ENCODE data around the gene CAMK1D. TPM values are rescaled to one million over a fixed set of nuclear protein-coding genes. Genes with fewer than 3 reads are reported as not detected.

CAMK1D gene
- total and polyA plus RNA-seq, 2 of the 8 experiments (the other 6 are each of a cell fraction or from before 2014, with no cell fraction given), result 3.5 to 10.6 TPM

- Histone ChIP-seq H3K4me3 (ENCODE audit: extremely low read depth in 1 of 4, insufficient read depth in 2 of 4, low read depth in 3 of 4, low read length in 4 of 4) (no peak overlapping the region), H3K18ac (ENCODE audit: extremely low read depth, low read length) (no peak overlapping the region), H3K27ac (ENCODE audit: low read depth, low read length) (no peak overlapping the region), H3K56ac (replicated peaks; ENCODE audit: insufficient read length, low read depth, low read length) (no peak overlapping the region), H4K20me1 (replicated peaks in 1 of 2; ENCODE audit: control insufficient read depth in 1 of 2, insufficient read depth in 2 of 2, low read length in 2 of 2) (peaks cover 0 to under 1% of the 10 kb centered on the region in 2 experiments), H3K9me3 (ENCODE audit: insufficient read depth in 2 of 2, low read depth in 1 of 2, low read length in 1 of 2) (no peaks in the 10 kb centered on the region), H3K23ac (ENCODE audit: insufficient read length) (no peak overlapping the region), H3K23me2 (ENCODE audit: low read depth, low read length) (no peaks in the 10 kb centered on the region), H2BK20ac (ENCODE audit: low read length) (no peak overlapping the region), H2BK15ac (ENCODE audit: low read length) (no peak overlapping the region), H3K14ac (ENCODE audit: insufficient read length) (no peak overlapping the region), H3K79me1 (ENCODE audit: low read depth, low read length) (no peaks in the 10 kb centered on the region), H3K4me1 (replicated peaks in 1 of 4; ENCODE audit: control insufficient read depth in 3 of 4, insufficient read depth in 4 of 4, low read length in 3 of 4) (no peaks in the 10 kb centered on the region; a peak in 1 of 7 replicates), H4K8ac (ENCODE audit: extremely low read depth, insufficient read depth, low read length) (no peak overlapping the region), H3K4ac (replicated peaks; ENCODE audit: insufficient read length, low read depth, low read length) (no peak overlapping the region), H2AK5ac (ENCODE audit: low read depth, low read length) (no peak overlapping the region), H2BK120ac (replicated peaks; ENCODE audit: low read depth, low read length) (no peak overlapping the region), H3K79me2 (ENCODE audit: control insufficient read depth in 1 of 2, insufficient read depth in 2 of 2, low read length in 2 of 2) (no peaks in the 10 kb centered on the region), H2AFZ (ENCODE audit: low read length) (no peak overlapping the region), H3K27me3 (replicated peaks in 1 of 4; ENCODE audit: control insufficient read depth in 3 of 4, extremely low read depth in 1 of 4, insufficient read depth in 3 of 4, low read length in 3 of 4) (no peaks in the 10 kb centered on the region), H3K9ac (replicated peaks in 1 of 4; ENCODE audit: extremely low read depth in 1 of 4, low read depth in 3 of 4, low read length in 3 of 4) (no peak overlapping the region), H3K4me2 (ENCODE audit: insufficient read depth in 1 of 2, low read depth in 2 of 2, low read length in 2 of 2) (no peak overlapping the region), H4K5ac (ENCODE audit: insufficient read length, low read depth, low read length) (no peak overlapping the region), H4K91ac (replicated peaks; ENCODE audit: insufficient read length, low read length) (no peak overlapping the region), H2BK12ac (ENCODE audit: low read depth, low read length) (no peak overlapping the region), H2BK5ac (ENCODE audit: low read depth, low read length) (no peak overlapping the region), H3K36me3 (ENCODE audit: control insufficient read depth in 2 of 4, insufficient read depth in 4 of 4, low read length in 3 of 4) (no peaks in the 10 kb centered on the region; a peak in 1 of 8 replicates)
- ChIA-PET POLR2A (ENCODE audit: partially characterized antibody) (no interaction called here), CTCF (ENCODE audit: partially characterized antibody) (interaction anchor here (0.6 to 1.6 kb wide), 3 partner anchors 9 to 30 kb away, joined by 3 to 4 read pairs (median 3); no protein-coding TSS in a partner anchor)
- 90% methylated on average over 5 of the region's 5 CpGs; no CpG with 5 or more reads in 1 of the 2 experiments for WGBS, 2 experiments (ENCODE audit: extremely low coverage in 1 of 2, insufficient coverage in 1 of 2, insufficient read length in 1 of 2, insufficient replicate concordance in 2 of 2, low coverage in 1 of 2, low lambda C conversion rate in 2 of 2, missing lambda C conversion rate in 1 of 2)
- no peak for DNase-seq (ENCODE audit: low read depth in 1 of 2, low spot score in 2 of 2)
- TF ChIP-seq MAFK (IDR thresholded peaks at IDR 0.05; ENCODE audit: low read depth, low read length) (no peak), SIRT6 (IDR thresholded peaks at IDR 0.05; ENCODE audit: low read length) (no peak), RNF2 (IDR thresholded peaks at IDR 0.05; ENCODE audit: borderline replicate concordance, low read depth, low read length, missing control alignments, poor library complexity, severe bottlenecking) (no peak), POLR2AphosphoS5 (IDR thresholded peaks at IDR 0.05; ENCODE audit: low read depth, low read length) (no peak), POLR2A (IDR thresholded peaks at IDR 0.05; ENCODE audit: control extremely low read depth in 1 of 2, low read depth in 2 of 2, low read length in 2 of 2) (no peak), ASH2L (IDR thresholded peaks at IDR 0.05; ENCODE audit: low read length) (no peak), GTF2F1 (IDR thresholded peaks at IDR 0.05; ENCODE audit: borderline replicate concordance, low read depth, low read length) (no peak), TEAD4 (IDR thresholded peaks at IDR 0.05; ENCODE audit: low read depth, low read length) (no peak), TBP (IDR thresholded peaks at IDR 0.05; ENCODE audit: low read depth, low read length) (no peak), CHD1 (IDR thresholded peaks at IDR 0.05; ENCODE audit: low read depth, low read length) (no peak), KDM1A (IDR thresholded peaks at IDR 0.05; ENCODE audit: borderline replicate concordance, low read length) (no peak), CBX5 (IDR thresholded peaks at IDR 0.05; ENCODE audit: low read depth, low read length) (no peak), PHF8 (conservative IDR thresholded peaks at IDR 0.05; ENCODE audit: low read depth, low read length) (no peak), KDM4A (IDR thresholded peaks at IDR 0.05; ENCODE audit: low read depth, low read length, severe bottlenecking) (no peak), ZNF274 (IDR thresholded peaks at IDR 0.05; ENCODE audit: borderline replicate concordance, extremely low read depth, low read length) (no peak)
- no peak for FAIRE-seq
These were observed 331.9 kb downstream of the CAMK1D start for GRCh38 chr10:12681252-12681651.

Data from H1 (cell line).